GM18520 (cell line): Measurements from ENCODE around the gene NAA35.
"Not testable (repeated sequence)": the region's sequence is repeated elsewhere in the genome, so short reads cannot be mapped to it uniquely, and the experiment has no call there.

Source experiments
- ATAC-seq: cut with Tn5 transposase; IDR thresholded peaks from one replicate; pipeline ENCODE4 v1.9.1; 2021; ENCODE audit not compliant: unreplicated experiment

Gene NAA35

DNA sequence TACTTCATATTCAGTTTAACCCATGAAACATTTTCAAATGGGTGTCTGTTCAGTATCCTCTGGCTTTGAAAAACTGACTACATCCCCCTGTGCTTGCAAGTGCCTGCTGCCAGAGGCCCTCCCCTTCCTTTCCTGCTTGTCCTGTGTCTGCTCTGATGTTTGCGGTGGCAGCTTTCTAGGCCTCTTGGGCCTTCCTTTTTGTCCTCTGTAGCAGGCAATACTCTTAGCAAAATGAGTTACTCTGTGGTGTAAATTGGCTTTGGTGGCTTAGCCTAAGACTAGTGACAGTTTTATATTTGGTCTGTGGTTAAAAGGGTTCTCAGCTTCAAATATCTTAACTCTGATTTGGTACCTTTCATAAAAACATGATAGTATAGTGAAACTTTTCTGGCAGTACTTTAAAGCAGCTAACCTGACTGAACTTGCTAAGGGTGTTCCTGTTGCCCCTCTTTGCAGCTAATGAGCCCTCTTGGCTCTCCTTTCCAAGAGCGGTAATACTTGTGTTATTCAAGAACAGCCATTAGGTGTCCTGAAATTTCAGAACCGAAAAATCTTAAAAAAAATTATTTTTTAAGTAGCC lies 81.8 kb downstream of the NAA35 start:
- ATAC-seq = no peak

DNA sequence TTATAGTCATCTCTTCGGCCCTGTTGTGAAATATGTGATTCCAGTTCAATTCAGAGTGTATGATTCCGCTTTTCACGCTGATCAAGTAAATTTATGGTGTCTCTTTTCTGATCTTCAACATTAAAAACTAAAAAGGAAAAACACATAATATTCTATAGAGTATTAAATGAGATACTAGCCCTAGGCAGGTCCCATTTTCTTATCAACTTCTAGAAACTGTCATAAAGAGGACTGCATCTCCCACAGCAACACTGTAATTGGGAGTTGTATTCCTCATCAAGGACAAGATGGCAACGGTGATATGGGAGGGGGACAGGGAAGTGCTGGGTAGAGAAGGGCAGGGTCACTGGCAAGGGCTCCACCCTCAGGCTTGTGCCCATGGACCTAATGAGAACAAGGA lies 86.8 kb downstream of the NAA35 start:
- no peak for ATAC-seq

DNA sequence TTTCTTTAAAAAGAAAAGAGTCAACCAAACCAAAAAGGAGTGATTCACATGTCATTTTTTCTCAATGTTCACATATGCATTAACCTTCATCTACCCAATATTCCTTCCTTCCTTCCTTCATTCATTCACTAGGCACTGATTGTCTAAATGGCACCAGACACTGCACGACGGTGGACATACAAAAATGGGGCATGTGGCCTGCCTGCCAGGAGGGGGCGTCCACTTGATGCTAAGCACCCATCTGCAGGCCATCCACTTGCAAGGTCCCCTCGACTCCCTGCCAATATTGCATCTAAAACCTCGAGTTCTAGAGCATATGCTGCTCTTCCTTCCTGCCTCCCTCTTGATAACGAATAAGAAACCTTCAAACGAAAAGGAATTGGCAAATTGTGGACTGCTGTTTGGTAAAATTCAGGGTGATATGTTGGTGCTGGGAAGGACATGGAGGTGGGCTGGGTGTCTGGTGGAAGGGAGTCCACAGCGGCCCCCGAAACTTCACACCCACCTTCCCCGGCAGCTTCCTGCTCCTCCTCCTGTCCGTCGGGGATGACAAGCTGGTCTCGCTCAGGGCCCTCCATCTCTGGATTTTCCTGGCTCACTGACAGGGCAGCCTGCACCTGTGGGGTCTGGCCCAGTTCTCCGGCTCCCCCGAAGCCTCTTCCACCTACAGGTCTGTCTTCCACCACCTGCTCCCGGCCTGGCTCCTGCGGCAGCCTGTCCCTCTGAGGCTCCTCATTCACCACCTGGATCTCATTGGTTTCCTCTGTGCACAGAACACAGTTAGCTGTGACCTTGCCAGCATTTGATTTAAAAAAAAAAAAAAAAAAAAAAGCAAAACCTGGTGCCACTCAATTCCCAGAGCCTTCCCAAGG lies 94.2 kb downstream of the NAA35 start:
- no peak for ATAC-seq

DNA sequence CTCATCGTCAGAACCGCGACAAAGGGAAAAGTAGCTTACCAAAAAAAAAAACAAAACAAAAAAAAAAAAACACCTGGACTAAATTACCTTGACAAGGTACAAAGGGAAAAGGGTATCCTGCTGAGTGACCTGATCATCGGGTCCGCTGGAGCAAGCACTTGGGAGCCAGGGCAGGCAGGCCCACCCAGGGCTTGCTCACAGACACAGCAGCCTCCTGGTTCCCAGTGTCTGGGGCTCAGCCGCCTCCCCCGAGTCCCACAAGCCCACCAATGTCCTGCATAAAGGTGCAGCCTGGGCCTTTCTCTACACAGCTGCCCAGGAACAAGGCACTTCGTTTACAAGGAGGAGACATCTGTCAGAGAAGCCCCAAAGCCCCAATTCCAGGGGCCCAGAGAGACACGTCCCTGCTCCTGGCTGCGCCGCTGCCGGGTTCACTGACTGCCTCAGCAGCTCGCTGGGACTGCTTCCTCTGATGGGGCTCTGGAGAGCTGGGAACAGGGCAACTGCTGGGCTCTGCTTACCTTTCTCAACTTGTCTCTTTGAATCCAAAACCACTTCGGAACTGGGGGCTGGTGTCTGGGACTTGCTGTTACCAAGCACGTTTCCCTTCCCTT lies 95.0 kb downstream of the NAA35 start:
- no peak for ATAC-seq

DNA sequence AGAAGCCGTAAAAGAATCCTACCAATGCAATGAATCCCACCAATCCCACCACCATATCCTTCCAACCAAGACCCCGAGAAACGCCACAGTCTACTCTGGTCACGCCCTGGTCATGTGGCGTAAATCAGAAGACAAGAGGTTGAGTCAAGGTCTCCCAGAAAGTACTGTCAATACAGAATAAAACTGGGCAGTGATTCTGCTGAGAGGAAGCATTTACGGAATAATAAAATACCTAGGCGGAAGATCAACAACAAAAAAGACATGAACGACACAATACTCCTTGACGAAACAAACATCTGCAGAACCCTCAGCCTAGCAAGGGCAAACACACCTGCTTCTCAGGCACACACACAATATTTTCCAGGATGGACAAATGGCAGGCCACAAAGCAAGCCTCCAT lies 95.6 kb downstream of the NAA35 start:
- no peak for ATAC-seq

DNA sequence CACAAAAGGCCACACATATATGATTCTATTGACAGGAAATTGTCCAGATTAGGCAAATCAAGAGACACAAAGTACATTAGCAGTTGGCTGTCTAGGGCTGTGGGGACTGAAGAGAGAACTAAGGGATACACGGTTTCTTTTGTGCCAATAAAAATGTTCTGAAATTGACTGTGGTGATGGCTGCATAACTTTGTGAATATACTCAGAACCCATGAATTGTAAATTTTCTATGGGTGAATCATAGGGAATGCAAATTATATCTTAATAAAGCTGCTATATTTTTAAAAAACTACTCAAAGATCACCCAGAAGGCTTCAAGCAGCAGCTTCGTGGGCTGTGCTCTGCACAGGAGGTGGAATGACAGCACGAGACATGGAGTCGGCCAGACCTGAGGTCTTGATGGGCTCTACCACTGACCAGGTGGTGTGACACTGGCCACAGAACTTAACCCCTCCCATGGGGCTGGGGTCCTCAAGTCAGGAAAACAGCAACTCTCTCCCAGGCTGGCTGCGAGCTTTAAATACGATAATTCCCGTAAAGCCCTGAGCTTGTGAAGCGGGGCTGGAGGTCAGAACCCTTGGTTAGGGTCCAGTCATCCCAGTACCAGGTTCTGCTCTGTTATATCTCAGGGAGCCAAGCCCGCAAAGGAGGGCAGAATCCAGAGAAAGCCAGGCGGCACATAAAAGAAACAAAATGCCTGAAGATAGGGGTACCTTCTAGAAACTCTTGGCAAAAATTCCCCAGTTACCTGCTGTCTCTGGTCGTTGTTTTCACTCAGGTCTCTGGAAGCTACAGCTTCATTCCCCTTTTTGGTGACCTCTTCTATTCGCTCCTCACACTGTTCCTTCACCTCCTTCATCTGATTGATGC lies 99.3 kb downstream of the NAA35 start:
- no peak for ATAC-seq

DNA sequence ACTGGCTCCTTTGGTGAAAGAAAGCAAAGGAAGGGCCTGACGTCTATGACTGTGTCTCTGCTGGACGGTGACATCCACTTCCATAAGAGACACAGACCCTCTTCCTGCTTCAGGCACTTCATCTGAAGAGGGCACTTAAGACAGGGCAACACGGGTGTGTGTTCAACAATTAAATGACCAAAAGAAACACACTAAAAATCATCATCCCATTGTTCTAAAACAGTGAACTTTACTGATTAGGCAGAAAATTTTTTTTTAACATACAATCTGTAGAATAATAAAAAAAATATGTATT lies 99.9 kb downstream of the NAA35 start:
- ATAC-seq = no peak

DNA sequence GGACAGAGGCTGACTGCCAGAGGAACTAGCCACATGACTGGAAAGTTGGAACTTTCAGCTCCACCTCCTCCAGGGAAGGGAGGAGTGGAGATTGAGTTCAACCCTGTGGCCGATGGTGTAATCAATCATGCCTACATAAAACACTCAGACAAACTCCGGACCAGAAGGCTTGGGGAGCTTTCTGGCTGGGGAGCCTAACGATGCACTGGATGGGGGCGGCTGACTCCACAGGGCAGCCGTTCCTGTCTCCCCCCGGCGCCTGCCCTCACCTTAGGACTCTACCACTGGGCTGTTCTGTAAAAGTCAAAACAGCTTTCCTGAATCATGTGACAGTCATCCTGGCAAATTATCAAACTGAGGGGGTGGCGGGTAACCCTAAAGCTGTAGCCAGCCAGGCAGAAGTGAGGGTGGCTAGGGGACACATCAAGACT lies 100.4 kb downstream of the NAA35 start:
- ATAC-seq = no peak

DNA sequence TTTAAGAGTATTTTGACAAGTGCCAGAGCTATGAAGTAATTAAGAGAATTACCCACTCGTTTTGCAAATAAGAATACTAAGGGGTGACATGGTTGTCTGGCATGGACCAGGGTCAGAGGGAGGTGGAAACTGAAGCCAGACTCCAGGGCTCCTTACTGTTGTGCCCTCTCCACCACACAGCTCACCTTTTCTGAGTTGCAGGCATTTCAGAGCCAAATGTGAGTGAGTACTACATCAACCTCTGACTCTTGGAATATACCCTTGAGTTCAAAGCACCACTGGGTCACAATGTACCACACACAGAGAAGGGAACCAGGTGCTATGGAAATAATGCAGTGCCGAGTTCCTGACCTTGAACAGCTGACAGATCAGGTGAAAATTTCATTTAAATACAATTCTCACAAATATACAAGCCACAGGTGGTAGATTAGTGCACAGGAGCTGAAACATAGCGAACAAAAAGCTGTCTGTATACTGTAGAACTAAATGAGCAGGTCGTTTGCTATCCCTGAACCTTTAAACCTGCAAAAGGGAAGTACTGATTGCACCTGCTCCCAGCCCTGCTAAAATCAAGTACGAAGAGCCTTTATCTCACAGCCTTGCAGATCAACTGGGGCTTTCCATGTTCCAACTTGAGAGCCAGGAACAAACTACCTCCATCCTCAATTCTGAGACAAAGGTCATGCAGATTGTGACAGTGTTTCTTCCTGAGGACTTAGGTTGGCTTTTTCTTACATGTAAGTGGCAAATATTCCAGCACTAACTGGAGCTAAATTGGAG lies 101.4 kb downstream of the NAA35 start:
- no peak for ATAC-seq

DNA sequence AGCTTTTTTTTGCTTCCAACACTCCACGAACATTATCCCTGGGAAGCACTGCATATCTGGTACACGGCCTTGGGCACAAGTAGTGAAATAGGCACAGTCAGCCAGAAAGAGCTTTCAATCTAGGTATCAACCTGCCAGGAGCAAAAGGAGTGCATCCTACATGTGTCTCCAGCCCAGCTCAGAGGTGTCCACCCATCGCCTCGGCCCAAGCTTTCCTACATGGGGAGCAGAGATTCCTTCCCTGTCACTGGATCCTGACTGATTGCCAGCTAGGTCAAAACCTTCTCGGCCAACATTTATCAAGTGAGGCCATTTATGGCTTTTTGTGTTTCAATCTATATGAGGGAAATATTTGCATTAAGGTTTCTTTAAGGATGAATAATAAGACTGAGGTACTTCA lies 102.6 kb downstream of the NAA35 start:
- ATAC-seq = no peak

DNA sequence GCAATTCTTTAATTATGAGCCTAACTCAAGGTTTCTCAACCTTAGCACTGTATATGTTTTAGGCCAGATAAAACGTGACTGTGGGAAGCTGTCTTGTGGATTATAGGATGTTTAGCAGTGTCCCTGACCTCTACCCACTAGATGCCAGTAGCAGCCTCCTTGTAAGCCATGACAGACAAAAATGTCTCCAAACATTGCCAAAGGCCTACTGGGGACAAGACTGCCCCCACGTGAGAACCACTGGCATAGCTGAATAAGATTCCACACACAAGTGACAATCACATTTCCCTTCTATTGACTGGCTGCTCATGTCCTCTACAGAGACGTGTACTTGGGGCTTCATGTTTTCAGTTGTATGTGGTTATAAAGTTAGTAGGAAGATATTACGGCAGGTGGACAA lies 103.1 kb downstream of the NAA35 start:
- no peak for ATAC-seq

DNA sequence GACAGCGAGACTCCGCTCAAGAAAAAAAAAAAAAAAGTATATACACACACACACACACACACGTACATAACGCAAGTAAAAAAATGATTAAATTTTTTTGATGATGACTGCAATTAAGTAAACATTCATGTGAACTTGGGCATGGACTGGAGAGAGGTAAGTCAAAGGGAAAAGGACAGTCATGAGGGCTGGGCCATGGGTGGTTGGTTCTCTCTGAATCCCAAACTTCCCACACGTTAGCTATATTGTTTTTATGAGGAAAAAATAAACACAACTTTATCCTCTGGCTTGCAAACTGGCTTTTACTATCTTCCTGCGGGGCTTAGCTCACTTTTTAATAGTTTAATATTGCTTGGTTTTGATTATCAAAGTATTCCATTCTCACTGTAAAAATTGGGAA lies 104.7 kb downstream of the NAA35 start:
- no peak for ATAC-seq

DNA sequence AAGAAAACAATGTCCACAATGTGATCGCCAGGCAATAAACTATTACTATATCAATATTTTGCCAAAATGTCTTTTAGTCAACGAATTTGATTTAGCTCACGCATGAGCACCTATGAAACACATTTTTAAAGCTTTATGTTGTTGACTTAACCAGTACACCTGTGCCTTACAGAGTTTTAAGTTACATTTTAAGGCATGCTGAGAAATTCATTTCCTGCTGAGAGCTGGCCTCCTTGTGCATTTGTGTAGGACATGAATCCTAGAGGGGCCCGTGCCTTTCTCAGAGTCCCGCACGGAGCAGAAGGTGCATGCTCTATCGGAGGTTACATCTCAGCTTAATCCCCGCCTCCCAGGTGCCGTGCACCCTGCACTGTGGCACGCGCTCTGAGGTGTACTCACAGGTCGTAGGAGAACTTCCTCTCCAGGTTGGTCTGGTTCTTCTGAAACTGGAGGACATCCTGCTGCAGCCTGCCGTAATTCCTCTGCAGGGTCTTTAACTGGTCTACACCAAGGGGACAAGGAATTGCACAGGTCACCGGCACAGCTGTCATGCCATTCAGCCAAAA lies 105.2 kb downstream of the NAA35 start:
- no peak for ATAC-seq

DNA sequence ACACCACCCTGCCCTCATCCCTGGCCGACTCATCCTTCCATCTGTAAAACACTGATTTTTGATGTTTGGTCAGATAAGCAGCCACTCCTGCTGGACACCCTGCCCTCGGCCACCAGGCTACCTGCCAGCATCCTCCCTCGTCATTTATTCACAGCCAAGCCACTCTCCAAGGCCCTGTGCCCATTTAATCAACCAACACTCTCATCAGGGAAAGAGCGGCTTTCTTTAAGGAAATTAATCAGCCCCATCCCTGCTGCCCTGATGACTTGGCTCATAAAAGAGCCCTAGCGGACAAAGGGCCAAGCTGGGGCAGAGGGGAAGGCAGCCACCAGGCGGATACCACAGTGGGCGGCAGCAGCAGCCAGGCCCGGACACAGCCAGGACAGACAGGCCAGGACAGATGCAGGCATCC lies 106.0 kb downstream of the NAA35 start:
- no peak for ATAC-seq

DNA sequence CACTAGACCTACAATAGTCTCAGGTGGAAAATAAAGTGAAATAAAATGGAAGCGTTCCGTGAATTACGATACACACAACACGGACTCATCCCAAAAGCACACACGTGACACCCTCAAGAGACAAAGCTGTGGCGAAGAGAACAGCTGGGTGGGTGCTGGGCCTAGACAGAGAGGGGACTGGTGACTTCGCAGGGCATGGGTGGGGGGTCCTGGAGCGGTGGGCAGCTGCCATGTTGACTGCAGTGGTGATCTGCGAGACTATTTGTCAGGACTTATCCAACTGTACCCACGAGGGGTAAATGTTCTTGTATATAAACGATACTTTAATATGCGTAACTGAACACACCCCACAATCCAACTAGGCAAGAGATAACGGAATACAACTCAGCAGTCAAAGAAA lies 106.4 kb downstream of the NAA35 start:
- no peak for ATAC-seq

DNA sequence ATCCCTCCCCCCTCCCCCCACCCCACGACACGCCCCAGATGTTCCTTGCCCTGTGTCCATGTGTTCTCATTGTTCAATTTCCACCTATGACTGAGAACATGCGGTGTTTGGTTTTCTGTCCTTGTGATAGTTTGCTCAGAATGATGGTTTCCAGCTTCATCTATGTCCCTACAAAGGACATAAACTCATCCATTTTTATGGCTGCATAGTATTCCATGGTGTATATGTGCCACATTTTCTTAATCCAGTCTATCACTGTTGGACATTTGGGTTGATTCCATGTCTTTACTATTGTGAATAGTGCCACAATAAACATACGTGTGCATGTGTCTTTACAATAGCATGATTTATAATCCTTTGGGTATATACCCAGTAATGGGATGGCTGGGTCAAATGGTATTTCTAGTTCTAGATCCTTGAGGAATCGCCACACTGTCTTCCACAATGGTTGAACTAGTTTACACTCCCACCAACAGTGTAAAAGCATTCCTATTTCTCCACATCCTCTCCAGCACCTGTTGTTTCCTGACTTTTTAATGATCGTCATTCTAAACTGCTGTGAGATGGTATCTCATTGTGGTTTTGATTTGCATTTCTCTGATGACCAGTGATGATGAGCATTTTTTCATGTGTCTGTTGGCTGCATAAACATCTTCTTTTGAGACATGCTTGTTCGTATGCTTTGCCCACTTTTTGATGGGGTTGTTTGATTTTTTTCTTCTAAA lies 107.2 kb downstream of the NAA35 start:
- not testable (repeated sequence) for ATAC-seq

DNA sequence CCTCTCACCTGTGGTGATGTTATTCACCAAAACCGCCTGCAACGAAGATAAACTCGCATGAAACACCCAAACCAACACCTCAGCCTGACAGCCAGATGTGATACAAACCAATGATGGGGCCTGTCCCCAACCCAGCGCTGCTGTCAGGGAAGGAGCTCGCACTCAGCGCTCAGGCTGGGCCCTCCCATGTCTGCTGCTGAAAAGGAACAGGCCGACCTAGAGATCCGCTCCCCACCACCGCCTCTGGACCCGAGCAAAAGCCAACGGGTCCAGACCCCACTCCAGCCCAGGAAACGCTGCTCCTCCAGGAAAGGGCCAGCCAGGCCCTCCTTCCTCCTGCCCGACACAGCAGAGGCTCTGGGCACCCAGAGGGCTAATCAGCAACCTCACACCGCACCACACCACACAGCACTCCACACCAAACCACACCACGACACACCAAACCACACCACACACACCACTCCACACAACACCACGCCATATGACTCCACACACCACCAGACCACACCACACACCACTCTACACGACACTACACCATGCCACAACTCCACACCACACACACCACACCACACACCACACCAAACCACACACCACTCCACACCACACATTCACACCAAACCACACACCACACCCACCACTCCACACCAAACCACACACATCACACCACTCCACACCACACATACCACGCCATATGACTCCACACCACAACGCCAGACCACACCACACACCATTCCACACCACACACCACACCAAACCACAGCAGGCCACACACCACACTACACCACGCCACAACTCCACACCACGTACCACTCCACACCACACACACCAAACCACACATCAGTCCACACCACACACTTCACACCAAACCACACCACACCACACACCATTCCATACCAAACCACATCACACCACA lies 111.9 kb downstream of the NAA35 start:
- no peak for ATAC-seq

DNA sequence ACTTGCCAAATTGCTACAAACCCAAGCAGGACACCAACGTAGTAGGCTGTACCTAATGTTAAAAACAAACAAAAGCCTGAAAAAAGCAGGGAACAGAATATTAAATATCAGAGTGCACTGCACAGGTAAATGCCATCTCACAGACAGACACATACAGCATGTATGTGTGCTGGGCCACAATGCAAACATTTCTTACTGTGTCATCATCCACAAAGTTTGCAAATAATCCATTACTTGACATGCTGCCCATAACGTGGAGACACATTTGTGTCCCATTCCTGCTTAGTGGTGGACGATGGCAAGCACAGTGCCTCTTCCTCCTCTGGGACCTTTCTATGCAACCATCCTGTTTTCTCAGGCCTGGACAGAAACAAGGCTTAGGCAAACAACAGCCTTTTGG lies 113.7 kb downstream of the NAA35 start:
- no peak for ATAC-seq

DNA sequence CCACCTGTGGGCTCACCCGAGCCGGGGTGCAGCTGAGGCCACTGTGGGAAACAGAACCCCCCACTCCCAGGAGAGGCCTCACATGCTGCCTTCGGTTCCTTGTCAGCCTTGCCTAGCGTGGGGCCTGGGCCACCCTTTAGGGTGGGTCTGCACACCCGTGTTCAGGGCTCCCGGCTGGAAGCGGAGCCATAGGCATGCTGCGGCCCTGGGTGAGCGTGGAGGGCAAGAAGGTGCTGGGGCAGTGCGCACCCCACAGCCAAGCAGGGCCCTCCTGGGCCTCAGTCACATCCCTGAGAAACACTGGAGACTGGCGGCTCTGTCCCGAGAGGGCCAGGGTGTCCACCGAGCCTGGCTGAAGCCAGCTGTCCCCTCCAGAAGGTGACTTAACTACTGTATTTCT lies 116.5 kb downstream of the NAA35 start:
- ATAC-seq = no peak
